GM12801 (cell line): ENCODE results near the gene ATOH1.

Experiments
- TF ChIP-seq, protein P1 (sequence below): IDR thresholded peaks from one replicate; pipeline ENCODE4 v1.5.1; 2011; ENCODE audit warnings: control low read depth; ENCODE audit not compliant: insufficient read length; ENCODE audit errors: extremely low read depth

The ATOH1 gene

DNA sequence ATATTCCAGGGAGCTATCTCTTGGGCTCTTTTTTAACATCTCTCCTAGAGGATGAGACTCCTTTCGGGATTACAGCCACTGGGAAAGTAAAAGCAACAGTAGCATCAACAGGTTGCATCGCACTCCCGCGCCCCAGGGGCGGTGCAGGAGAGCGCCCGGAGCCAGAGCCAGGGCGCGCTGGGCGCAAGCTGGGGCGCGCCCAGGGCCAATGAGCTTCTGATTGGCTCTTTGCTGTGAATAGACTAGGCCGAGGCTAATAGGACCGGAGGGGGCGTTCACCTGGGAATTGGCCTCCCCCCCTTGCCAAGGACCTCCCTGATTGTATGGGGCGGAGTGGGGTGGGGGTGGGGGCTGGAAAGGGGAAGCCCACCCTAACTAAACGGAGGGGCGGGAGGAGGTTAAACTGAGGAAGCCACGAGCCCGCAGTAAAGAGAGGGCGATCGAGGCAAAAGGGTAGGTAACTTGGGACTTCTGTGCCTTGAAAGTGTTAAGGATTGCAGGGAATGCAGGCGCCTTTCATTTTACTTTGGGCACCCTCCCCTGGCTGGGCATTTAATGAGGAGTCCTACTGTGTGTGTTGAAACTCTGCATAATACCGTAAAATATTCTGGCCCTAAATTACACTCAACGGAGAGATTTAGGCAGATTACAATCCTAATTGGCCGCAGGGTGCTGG lies 1.1 kb upstream of the ATOH1 start:
- TF ChIP-seq, protein P1, sequence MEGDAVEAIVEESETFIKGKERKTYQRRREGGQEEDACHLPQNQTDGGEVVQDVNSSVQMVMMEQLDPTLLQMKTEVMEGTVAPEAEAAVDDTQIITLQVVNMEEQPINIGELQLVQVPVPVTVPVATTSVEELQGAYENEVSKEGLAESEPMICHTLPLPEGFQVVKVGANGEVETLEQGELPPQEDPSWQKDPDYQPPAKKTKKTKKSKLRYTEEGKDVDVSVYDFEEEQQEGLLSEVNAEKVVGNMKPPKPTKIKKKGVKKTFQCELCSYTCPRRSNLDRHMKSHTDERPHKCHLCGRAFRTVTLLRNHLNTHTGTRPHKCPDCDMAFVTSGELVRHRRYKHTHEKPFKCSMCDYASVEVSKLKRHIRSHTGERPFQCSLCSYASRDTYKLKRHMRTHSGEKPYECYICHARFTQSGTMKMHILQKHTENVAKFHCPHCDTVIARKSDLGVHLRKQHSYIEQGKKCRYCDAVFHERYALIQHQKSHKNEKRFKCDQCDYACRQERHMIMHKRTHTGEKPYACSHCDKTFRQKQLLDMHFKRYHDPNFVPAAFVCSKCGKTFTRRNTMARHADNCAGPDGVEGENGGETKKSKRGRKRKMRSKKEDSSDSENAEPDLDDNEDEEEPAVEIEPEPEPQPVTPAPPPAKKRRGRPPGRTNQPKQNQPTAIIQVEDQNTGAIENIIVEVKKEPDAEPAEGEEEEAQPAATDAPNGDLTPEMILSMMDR: no peak

GRCh38 chr4:93828995-93829819 lies 654 bp downstream of the ATOH1 start:
- TF ChIP-seq, protein P1: no peak

DNA sequence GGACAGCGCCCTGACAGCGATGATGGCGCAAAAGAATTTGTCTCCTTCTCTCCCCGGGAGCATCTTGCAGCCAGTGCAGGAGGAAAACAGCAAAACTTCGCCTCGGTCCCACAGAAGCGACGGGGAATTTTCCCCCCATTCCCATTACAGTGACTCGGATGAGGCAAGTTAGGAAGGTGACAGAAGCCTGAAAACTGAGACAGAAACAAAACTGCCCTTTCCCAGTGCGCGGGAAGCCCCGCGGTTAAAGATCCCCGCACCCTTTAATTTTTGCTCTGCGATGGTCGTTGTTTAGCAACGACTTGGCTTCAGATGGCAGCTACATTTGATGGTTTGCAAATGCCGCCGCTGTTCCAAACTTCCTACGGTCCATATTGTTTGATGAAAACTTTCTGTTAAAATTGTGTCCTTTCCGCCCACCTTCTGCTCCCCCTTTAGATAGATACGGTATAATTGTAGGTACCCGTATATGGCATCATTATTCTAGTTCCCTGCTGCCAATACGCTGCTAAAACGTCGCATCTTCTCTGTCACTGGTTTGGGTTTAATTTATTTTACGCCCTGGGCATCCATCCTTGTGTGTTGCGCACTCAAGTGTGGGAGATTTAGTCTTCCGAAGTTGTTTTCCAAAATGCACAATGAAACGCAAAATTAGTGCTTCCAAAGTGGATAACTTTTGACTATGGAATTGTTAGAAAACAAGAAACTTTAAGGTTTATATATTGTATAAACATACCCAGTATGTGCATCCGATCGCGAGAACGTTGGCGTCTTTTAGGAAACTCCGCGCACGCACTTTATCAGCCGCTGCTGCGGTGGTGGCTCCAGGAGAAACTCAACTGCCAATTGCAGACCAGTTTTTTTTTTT lies 1.5 kb downstream of the ATOH1 start:
- TF ChIP-seq, protein P1: no peak

DNA sequence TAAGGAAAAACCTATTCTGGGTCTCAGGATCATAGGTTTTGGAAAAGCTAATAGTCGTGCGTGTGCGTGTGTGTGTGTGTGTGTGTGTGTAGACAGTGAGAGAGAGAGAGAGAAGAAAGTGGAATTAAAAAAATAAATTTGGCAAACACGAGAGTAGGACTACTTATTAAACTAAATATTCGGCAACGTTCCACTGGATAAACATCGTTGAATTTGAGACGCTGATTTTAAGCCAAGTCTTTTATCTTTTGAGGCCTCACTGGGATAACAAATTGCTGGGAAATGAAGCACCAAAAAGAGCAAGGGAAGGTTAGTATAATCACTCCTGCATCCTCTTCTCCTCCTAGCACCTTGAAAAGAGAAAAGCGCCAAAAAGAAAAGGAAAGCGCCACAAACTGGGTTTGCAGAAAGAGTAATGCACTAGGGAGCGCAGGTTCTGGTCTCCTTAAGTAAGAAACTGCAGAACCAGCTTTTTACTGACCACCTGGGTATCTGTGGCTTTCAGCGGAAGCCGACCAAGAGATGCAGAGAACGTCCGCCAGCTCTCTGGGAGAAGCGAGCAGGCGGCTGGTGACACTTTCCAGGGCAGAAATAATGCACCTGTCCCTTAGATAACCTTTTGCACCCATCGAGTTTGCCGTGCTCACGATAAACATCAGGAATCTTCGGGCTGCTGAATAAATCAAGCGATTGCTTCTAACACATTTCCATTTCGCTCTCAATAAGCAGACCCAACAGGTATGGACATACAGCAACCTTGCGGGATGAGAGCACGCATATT lies 3.4 kb downstream of the ATOH1 start:
- TF ChIP-seq, protein P1: no peak

DNA sequence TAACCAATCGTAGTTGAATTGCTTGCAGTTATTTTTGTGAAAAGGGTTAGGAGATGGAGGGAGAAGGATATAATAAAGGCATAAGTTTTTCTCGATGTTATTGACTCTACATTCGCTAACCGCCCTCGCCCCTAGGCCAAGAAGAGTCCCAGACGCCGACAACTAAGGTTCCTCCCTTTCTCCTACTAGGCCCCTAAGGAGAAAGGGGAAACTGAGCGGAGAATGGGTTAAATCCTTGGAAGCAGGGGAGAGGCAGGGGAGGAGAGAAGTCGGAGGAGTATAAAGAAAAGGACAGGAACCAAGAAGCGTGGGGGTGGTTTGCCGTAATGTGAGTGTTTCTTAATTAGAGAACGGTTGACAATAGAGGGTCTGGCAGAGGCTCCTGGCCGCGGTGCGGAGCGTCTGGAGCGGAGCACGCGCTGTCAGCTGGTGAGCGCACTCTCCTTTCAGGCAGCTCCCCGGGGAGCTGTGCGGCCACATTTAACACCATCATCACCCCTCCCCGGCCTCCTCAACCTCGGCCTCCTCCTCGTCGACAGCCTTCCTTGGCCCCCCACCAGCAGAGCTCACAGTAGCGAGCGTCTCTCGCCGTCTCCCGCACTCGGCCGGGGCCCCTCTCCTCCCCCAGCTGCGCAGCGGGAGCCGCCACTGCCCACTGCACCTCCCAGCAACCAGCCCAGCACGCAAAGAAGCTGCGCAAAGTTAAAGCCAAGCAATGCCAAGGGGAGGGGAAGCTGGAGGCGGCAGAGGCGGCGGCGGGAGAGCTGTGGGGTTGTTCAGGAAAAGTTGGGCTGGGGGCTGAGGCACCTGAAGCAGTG lies 5.9 kb downstream of the ATOH1 start:
- TF ChIP-seq, protein P1: no peak

DNA sequence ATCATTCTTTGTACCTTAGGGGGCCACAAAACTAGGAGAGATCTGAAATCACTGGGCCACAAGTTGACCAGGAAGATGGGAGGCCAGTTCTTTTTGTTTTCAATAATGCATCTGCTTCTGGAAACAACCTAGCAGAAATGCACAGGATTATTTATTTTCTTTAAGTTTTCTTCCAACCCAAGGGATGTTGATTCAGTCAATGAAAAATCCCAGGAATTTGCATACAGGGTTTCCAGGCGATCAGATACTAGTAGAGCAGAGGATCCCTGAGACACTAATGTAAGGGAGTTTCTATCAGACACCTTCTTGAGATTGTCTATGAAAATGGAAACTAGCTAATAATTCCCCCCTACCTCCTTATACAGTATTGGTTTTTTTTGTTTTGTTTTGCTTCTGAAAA lies 7.4 kb downstream of the ATOH1 start:
- TF ChIP-seq, protein P1: no peak
